Brain microvascular endothelial cell (primary cell): Measurements from ENCODE around the gene HPN.

ENCODE experiments used
- DNase-seq: peaks from one replicate; pipeline ENCODE4 v3.0.0-alpha.2; 2020
- H3K27ac ChIP-seq: fragments of 250-450 bp; sonication (Bioruptor Pico); 2 replicates; pipeline ENCODE4 v1.5.1; 2020; ENCODE audit warnings: mild to moderate bottlenecking, moderate library complexity
- H3K27me3 ChIP-seq: fragments of 250-450 bp; sonication (Bioruptor Pico); replicated peaks from 2 replicates; pipeline ENCODE4 v1.5.1; 2020; ENCODE audit warnings: mild to moderate bottlenecking
- H3K36me3 ChIP-seq: fragments of 250-450 bp; sonication (Bioruptor Pico); replicated peaks from 2 replicates; pipeline ENCODE4 v1.5.1; 2020; ENCODE audit warnings: mild to moderate bottlenecking
- H3K4me3 ChIP-seq: 2 replicates; pipeline ENCODE4 v1.5.1; 2011; ENCODE audit warnings: low read depth, mild to moderate bottlenecking, control low read depth, low read length, moderate library complexity
- in situ Hi-C: cut with HindIII; loops from 2 replicates; pipeline ENCODE4 v1.10.0; 2017; ENCODE audit warnings: low sequenced_read_pairs, low pct_ligation_motif_present
- TF ChIP-seq, protein P1 (sequence below): IDR thresholded peaks from 2 replicates; pipeline ENCODE4 v1.5.1; 2011; ENCODE audit warnings: low read depth, mild to moderate bottlenecking, moderate library complexity, low read length, control low read depth, inconsistent platforms; ENCODE audit errors: missing control alignments

HPN gene

DNA sequence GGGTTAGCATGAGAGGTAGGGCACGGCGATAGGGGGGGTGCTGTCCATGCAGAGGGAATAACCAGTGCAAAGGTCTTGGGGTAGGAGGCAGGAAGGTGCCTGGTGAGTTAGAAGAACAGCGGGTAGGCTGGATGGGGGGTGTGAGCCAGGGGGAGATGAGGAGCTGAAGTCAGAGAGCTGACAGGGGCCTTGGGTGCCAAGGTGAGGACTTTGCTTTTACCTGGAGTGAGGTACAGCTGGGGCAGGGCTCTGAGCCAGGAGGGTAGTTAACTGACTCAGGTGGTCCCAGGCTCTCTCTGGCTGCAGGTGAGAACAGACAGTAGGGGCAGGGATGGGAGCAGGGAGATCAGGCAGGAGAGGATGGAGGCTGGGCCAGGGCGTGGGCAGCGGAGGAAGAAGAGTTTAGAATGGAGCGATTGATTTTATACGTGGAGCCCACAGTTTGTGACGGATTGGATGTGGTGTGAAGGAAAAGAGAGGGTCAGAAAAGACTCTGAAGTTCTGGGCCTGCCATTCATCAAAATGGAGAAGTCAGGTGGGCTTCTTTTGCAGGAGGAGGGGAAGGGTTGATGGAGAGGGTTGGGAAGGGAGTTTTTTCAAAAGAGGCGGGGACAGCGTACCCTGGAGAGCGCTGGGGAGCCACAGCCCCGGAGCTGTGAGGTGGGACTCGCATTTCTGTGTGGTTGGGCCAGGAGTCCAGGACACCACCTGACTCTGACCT is 42.6 kb upstream of the HPN start:
- H3K36me3 ChIP-seq: no peaks in the 10 kb centered on the region
- peak overlapping the region; percentile 76 for H3K4me3 ChIP-seq
- TF ChIP-seq, protein P1, sequence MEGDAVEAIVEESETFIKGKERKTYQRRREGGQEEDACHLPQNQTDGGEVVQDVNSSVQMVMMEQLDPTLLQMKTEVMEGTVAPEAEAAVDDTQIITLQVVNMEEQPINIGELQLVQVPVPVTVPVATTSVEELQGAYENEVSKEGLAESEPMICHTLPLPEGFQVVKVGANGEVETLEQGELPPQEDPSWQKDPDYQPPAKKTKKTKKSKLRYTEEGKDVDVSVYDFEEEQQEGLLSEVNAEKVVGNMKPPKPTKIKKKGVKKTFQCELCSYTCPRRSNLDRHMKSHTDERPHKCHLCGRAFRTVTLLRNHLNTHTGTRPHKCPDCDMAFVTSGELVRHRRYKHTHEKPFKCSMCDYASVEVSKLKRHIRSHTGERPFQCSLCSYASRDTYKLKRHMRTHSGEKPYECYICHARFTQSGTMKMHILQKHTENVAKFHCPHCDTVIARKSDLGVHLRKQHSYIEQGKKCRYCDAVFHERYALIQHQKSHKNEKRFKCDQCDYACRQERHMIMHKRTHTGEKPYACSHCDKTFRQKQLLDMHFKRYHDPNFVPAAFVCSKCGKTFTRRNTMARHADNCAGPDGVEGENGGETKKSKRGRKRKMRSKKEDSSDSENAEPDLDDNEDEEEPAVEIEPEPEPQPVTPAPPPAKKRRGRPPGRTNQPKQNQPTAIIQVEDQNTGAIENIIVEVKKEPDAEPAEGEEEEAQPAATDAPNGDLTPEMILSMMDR: no peak
- in situ Hi-C loops: no loop called here
- H3K27ac ChIP-seq: no peak overlapping the region
- no peaks in the 10 kb centered on the region for H3K27me3 ChIP-seq
- DNase-seq: no peak

DNA sequence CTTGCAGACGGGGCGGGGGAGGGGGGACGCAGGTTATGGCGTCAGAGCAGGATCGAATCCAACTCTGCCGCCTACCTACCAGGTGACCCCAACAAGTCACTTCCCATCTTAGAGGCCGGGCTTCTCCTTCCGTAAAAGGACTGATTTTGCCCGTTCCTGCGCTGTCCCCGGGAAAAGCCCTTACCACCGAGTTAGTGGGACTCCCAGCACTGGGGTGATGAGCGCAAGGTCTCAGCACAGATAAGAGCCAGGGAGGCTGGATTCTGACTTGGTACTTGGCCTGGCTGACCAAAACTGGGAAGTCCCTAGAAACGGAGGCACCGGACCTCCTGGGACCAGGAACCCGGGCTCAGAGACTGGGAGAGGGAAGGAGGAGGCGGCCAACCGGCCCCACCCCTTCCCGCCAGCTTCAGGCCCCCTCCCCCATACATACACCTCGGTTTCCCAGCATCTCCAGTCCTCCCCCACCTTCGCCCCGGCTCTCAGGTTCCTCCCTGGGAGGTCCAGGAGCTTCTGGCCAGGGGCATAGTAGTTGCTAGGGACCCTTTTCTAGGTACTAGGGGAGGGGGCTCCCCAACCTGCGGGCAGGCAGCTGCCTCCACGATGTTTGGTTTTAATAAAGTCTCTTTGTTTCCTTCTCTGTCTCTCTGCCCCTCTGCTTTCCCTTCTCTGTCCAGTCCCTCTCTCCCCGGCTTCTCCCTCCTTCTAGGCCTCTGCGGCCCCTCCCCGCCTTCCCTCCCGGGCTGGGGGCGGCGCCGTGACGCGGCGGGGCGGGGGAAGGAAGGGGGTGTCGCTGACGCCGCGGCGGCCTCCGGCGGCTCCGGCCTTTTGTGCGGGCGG is 41.8 kb upstream of the HPN start, which contains the start of gene GRAMD1A:
TSS of gene GRAMD1A (plus strand) at position 826 of the 840 bp plus-strand sequence. CDS start 156 bp downstream, outside the sequence.
- in situ Hi-C loops: no loop called here

DNA sequence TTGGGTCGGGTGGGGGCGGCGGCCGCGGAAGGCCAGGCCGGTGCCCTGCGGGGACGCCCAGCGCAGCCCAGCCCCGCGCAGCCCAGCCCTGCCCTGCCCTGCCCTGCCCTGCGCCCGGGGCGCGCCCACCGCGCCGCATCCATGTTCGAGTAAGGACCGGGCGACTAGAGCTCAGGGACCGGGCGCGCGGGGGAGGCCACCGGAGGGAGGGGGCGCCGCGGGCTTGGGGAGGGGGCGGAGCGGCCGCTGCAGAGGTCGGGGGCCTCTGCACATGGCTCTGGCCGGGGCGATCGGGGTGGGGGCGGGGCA is 41.2 kb upstream of the HPN start:
- Histone ChIP-seq H3K36me3 (no peaks in the 10 kb centered on the region), H3K4me3 (peak overlapping the region; percentile 76), H3K27ac (peak overlapping the region; percentile 88), H3K27me3 (no peaks in the 10 kb centered on the region)
- DNase-seq: no peak
- in situ Hi-C loops: no loop called here
- TF ChIP-seq, protein P1: no peak

More for the DNA sequence above, 41.8 kb upstream of the HPN start, which contains the start of gene GRAMD1A:
- Histone ChIP-seq H3K4me3 (peak within 1 kb of the TSS; percentile 76), H3K27me3 (no peaks in the 10 kb centered on the region), H3K27ac (peak within 1 kb of the TSS; percentile 88), H3K36me3 (no peaks in the 10 kb centered on the region)
- TF ChIP-seq, protein P1: no peak
- peak; percentile 65 for DNase-seq

DNA sequence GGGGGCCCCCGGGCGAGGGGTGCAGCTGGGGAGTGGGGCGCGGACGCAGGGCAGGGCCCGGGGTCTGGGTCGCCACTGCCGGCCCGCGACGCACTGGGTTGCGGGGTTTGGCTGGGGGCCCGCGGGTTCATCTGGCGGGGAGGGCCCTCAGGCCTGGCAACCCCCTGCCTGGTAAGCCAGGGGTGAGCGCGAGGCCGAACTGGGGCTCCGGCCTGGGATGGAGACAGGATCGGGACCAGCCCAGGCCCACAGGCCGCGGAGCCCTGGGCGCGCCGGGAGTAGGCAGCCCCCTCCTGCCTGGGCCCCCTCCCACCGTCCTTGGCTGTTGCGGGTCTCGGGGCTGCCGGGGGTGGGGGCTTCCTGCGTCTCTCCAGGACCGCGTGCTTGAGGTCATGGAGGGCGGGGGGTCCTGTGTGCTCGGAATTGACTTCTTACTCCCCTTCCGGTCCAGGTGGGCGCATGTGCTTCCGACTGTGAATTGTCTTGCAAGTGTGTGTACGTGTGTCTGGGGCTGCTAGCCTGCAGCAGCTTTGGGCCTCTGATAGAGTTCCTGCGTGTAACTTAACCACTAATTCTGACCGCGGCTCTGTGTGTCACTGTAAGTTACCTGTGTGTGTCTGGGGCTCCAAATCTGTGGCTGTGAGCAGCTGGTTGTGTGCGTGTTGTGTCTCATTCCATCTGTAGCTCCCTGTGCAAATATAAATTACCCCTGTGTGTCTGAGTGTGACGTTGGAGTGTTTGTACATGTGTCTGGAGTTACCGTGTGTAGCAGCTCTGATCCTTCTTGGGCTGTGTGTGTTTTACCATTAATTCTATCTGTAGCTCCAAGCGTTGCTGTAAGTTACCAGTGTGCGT is 40.6 kb upstream of the HPN start:
- in situ Hi-C loops: no loop called here
- no peaks in the 10 kb centered on the region for H3K27me3 ChIP-seq
- peak overlapping the region; percentile 88 for H3K27ac ChIP-seq
- H3K36me3 ChIP-seq: no peaks in the 10 kb centered on the region
- H3K4me3 ChIP-seq: peak overlapping the region; percentile 76
- peak; percentile 31 for DNase-seq
- TF ChIP-seq, protein P1: no peak

DNA sequence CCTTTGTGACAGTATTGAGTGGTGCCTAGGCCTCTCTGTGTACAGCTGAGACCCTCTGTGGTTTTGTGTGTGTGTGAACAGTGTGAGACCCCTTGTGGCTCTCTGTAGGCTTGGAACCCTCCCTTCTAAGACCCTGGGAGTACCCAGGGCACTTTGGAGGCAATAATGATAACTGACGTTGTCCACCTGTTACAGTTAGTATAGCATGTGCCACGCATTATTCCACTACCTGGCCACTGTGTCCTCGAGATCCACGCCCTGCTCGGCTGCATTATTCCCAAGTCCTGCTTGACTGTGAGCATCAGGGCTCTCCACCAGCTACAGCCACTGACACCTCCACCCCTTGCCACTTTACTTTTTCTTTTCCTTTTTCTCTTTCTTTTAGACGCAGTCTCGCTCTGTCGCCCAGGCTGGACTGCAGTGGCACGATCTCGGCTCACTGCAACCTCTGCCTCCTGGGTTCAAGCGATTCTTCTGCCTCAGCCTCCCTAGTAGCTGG is 39.4 kb upstream of the HPN start:
- H3K27ac ChIP-seq: no peak overlapping the region
- H3K4me3 ChIP-seq: no peak overlapping the region
- TF ChIP-seq, protein P1: no peak
- no peaks in the 10 kb centered on the region for H3K27me3 ChIP-seq
- no peaks in the 10 kb centered on the region for H3K36me3 ChIP-seq
- in situ Hi-C loops: no loop called here
- no peak for DNase-seq
